ENCODE results near the gene EPHA6.

The EPHA6 gene

DNA sequence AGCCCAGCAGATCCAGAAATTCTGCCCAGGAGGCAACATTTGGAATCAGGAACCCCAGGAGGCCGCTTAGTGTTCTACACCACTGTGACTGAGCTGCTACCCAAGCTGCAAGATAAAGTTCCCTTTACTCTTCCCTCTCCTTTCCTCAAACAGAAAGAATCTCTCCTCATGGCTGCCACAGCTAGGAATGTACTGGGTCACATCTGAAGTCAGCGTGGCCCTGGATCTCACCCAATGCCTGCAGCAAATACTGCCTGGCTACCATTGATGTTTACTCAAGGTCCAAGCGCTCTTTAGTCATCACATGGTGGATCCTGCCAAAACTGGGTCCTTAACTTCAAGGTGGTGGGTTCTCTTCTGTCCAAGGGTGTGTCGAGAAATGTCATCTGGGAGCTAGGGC lies 382.7 kb downstream of the EPHA6 start:
- no peak for DNase-seq (ENCODE audit: low spot score)
- Histone ChIP-seq H3K4me3 (no peak overlapping the region), H3K27ac (no peak overlapping the region)
- TF ChIP-seq, protein P1, sequence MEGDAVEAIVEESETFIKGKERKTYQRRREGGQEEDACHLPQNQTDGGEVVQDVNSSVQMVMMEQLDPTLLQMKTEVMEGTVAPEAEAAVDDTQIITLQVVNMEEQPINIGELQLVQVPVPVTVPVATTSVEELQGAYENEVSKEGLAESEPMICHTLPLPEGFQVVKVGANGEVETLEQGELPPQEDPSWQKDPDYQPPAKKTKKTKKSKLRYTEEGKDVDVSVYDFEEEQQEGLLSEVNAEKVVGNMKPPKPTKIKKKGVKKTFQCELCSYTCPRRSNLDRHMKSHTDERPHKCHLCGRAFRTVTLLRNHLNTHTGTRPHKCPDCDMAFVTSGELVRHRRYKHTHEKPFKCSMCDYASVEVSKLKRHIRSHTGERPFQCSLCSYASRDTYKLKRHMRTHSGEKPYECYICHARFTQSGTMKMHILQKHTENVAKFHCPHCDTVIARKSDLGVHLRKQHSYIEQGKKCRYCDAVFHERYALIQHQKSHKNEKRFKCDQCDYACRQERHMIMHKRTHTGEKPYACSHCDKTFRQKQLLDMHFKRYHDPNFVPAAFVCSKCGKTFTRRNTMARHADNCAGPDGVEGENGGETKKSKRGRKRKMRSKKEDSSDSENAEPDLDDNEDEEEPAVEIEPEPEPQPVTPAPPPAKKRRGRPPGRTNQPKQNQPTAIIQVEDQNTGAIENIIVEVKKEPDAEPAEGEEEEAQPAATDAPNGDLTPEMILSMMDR (IDR thresholded peaks at IDR 0.05): no peak

GRCh38 chr3:97197830-97198229 lies 383.4 kb downstream of the EPHA6 start:
- TF ChIP-seq, protein P1 (IDR thresholded peaks at IDR 0.05): no peak
- no peak overlapping the region for H3K27ac ChIP-seq
- no peak for DNase-seq (ENCODE audit: low spot score)
- no peak overlapping the region for H3K4me3 ChIP-seq

DNA sequence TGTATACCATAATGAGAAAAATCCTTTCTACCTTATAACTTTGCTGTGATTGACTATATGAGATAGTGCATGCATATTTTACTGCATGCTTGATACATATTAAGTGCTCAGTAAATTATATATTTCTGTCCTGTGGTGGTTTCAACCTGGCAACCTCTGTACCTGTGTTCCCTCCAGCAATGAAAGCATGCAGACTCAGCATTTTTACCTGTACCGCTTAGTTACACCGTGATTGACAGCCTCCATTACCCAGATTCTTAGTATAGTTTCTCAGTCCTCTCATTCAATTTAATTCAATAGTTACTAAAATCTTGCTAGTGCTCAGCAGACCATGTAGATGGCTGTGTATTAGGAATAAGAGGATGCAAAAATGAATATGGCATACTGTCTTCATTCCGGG lies 386.0 kb downstream of the EPHA6 start:
- TF ChIP-seq, protein P1 (IDR thresholded peaks at IDR 0.05): no peak
- H3K4me3 ChIP-seq: no peak overlapping the region
- no peak overlapping the region for H3K27ac ChIP-seq
- no peak for DNase-seq (ENCODE audit: low spot score)

GRCh38 chr3:97201814-97202213 lies 387.4 kb downstream of the EPHA6 start:
- TF ChIP-seq, protein P1 (IDR thresholded peaks at IDR 0.05): no peak
- DNase-seq (ENCODE audit: low spot score): no peak
- Histone ChIP-seq H3K4me3 (no peak overlapping the region), H3K27ac (no peak overlapping the region)

GRCh38 chr3:97228966-97229365 lies 414.6 kb downstream of the EPHA6 start:
- Histone ChIP-seq H3K27ac (no peak overlapping the region), H3K4me3 (no peak overlapping the region)
- no peak for DNase-seq (ENCODE audit: low spot score)
- TF ChIP-seq, protein P1 (IDR thresholded peaks at IDR 0.05): no peak

- DNase-seq (ENCODE audit: low spot score): no peak
- Histone ChIP-seq H3K27ac (no peak overlapping the region), H3K4me3 (no peak overlapping the region)
- TF ChIP-seq, protein P1 (IDR thresholded peaks at IDR 0.05): no peak
Observed at GRCh38 chr3:97230486-97230885, 416.1 kb downstream of the EPHA6 start.

DNA sequence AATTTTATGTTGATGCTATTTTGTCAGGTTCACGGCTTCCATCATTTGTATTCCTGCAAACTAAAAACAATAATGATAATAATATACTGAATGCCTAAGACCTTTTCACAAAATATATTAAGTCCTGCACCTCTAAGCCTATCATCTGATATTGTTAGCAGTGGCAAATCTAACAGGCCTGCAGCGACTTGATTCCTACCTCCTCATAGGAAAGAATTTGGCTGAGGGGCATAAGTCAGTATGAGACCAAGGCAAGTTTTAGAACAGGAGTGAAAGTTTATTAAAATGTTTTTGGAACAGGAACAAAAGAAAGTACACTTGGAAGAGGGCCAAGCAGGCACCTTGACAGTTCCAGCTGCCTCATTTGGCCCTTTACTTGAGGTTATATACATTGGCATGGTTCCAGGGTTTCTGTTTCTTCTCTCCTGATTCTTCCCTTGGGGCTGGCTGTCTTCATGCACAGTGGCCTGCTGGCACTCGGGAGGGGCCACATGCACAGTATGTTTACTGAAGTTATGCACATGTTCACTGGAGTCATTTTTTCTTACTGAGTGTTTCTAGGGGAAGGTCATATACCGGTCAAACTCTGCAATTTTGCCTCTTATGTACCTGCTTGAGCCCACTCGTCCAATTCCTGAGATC lies 418.1 kb downstream of the EPHA6 start:
- Histone ChIP-seq H3K4me3 (no peak overlapping the region), H3K27ac (no peak overlapping the region)
- TF ChIP-seq, protein P1 (IDR thresholded peaks at IDR 0.05): no peak
- no peak for DNase-seq (ENCODE audit: low spot score)

All from coronary artery (tissue), 2 donors.